Ishikawa (cell line): ENCODE measurements around the gene PPP1R9A.

Source experiments
- CEBPB ChIP-seq: IDR thresholded peaks from 2 replicates; pipeline ENCODE4 v1.6.1; 2012
- CREB1 ChIP-seq: IDR thresholded peaks from 2 replicates; pipeline ENCODE4 v1.6.1; 2012; ENCODE audit warnings: low read depth
- EGR1 ChIP-seq: IDR thresholded peaks from 2 replicates; pipeline ENCODE4 v1.6.1; 2012
- EP300 ChIP-seq: IDR thresholded peaks from 2 replicates; pipeline ENCODE4 v1.6.1; 2012; ENCODE audit warnings: borderline replicate concordance
- FOXM1 ChIP-seq: IDR thresholded peaks from 2 replicates; pipeline ENCODE4 v1.6.1; 2012; ENCODE audit warnings: low read depth, borderline replicate concordance
- MAX ChIP-seq: IDR thresholded peaks from 2 replicates; pipeline ENCODE4 v1.6.1; 2012
- RAD21 ChIP-seq: IDR thresholded peaks from 2 replicates; pipeline ENCODE4 v1.6.1; 2012; ENCODE audit warnings: low read depth
- REST ChIP-seq: IDR thresholded peaks from 2 replicates; pipeline ENCODE4 v1.6.1; 2012; ENCODE audit warnings: low read depth, mild to moderate bottlenecking
- TCF12 ChIP-seq: IDR thresholded peaks from 2 replicates; pipeline ENCODE4 v1.6.1; 2012; ENCODE audit warnings: low read depth
- TEAD4 ChIP-seq: IDR thresholded peaks from 2 replicates; pipeline ENCODE4 v1.6.1; 2012
- YY1 ChIP-seq: IDR thresholded peaks from 2 replicates; pipeline ENCODE4 v1.6.1; 2012; ENCODE audit warnings: low read depth

GRCh38 chr7:94883616-94884015 is 23.8 kb upstream of the PPP1R9A start:
- TF ChIP-seq CREB1: no peak
- TF ChIP-seq EGR1: no peak
- TF ChIP-seq TEAD4: no peak
- TF ChIP-seq FOXM1: no peak
- TF ChIP-seq YY1: no peak
- TF ChIP-seq CEBPB: no peak
- no peak for TF ChIP-seq MAX
- no peak for TF ChIP-seq EP300
- no peak for TF ChIP-seq TCF12
- no peak for TF ChIP-seq REST
- no peak for TF ChIP-seq RAD21
